Subcutaneous adipose tissue (tissue), 4 donors: ENCODE results near the gene VIL1. TPM values are rescaled to one million over a fixed set of nuclear protein-coding genes. Genes with fewer than 3 reads are reported as not detected.

Experiments
- small RNA-seq: library from RNA; depleted of rRNA; stranded (forward); fragments of <200 nt; gene quantifications from one replicate; pipeline ENCODE3, GENCODE V24; 2016
- total RNA-seq, 4 donors: library from RNA; depleted of rRNA; stranded (reverse); fragments of >200 nt; gene quantifications; one replicate each; pipeline ENCODE4 v1.1.0, GENCODE V29; 2016
- TF ChIP-seq, protein P1 (sequence below): fragments of 450-650 bp; IDR thresholded peaks from one replicate; pipeline ENCODE4 v1.5.1; 2016; ENCODE audit warnings: low read depth, mild to moderate bottlenecking, control low read depth, antibody characterized with exemption, moderate library complexity

Gene VIL1
- total RNA-seq, 4 donors from 2014 or later = not detected

DNA sequence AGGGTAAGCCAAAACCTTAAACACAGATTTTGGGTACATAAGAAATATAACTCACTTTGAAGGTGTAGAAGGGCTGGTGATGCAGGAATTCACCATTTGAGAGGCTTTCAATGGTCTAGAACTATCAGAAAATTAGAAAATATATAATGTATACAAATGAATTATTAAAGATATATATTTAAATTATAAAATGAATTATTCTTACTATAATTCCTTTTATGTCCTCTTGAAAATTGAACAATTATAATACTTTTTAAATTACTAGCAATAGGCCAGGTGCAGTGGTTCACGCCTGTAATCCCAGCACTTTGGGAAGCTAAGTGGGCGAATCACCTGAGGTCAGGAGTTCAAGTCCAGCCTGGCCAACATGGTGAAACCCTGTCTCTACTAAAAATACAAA lies 60.7 kb downstream of the VIL1 start:
- TF ChIP-seq, protein P1, sequence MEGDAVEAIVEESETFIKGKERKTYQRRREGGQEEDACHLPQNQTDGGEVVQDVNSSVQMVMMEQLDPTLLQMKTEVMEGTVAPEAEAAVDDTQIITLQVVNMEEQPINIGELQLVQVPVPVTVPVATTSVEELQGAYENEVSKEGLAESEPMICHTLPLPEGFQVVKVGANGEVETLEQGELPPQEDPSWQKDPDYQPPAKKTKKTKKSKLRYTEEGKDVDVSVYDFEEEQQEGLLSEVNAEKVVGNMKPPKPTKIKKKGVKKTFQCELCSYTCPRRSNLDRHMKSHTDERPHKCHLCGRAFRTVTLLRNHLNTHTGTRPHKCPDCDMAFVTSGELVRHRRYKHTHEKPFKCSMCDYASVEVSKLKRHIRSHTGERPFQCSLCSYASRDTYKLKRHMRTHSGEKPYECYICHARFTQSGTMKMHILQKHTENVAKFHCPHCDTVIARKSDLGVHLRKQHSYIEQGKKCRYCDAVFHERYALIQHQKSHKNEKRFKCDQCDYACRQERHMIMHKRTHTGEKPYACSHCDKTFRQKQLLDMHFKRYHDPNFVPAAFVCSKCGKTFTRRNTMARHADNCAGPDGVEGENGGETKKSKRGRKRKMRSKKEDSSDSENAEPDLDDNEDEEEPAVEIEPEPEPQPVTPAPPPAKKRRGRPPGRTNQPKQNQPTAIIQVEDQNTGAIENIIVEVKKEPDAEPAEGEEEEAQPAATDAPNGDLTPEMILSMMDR = no peak

DNA sequence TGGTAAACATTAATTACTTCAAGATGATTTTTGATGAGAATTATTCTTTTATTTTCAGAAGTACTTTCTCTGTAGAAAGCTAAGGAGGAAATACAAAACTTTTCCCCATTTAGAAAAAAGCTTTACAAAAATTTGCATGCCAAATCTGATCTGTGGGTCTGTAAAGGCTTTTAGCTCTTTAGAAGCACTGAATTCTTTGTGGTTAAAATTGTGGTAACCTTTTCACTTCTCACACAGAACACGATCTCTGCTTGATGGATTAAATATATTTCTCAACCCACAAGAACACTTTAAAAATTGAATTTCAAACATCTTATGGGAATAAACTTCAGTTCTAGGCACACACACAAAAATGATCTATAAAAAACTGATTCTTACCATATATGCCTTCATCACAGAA lies 63.7 kb downstream of the VIL1 start:
- TF ChIP-seq, protein P1 = no peak

DNA sequence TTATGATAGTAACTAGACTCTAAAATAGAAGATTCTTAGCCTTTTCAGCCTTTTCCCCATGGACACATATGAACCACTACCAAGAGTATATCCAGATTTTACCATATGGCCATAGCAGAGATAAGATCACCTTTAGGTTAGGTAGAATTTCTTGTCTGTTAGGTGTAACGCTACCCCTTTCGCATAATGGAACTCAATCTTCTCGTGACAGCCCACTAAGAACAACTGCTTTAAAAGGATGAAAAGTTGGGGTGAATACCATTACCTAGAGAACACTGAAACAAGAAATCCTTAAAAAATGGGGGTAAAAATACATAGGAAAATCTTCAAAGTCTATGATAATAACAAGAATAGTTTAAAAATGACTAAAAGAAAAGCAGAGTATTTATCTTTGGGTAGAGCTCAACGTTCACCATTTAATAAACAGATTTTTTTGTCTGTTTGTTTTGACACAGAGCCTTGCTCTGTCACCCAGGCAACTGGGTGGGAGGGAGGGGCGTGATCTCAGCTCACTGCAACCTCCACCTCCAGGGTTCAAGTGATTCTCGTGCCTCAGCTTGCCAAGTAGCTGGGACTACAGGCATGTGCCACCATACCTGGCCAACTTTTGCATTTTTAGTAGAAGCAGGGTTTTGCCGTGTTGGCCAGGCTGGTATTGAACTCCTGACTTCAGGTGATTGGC lies 67.2 kb downstream of the VIL1 start:
- TF ChIP-seq, protein P1 = no peak

DNA sequence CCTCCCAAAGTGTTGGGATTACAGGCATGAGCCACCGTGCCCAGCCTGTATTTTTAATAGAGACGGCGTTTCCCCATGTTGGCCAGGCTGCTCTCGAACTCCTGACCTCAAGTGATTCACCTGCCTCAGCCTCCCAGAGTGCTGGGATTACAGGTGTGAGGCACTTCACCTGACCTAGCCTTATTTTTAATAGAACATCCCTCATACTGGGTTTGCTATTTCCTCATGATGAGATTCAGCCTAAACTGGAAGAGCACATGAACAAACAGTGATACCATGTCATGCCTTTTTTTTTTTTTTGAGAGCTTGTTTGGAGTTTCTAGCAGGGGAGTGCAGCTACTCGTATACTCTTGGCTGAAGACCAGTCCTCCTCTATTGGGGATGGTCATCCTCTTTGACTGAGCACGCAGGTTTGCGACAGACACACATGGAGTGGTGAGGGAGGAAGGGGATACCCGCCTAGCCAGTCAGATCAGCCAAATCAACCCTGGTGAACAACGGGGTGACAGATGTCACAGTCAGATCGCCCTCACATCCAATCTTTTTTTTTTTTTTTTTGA lies 81.7 kb downstream of the VIL1 start:
- TF ChIP-seq, protein P1 = no peak

DNA sequence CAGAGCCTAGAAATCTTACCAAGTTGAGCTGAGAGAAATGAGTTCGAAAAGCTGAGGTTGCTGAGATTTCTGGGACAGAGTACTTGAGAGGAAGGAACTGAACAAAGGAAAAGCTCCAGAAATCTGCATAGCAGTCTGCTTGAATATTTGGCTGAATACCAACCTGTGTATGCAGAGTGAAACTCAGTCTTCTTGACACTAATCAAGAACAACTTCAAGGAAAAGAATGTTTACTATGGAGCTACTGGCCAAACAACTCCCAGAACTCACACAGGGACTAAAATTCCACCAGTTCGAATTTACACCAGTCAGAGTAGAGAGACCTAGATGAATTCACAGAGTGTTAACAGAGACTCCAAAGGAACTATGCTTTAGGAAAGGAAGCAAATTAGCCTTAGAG lies 82.7 kb downstream of the VIL1 start:
- TF ChIP-seq, protein P1 = no peak

Small RNAs within 50 kb of the gene (small RNA-seq; reads per million reads assigned to genes)
- gene MIR26B = 316 reads per million, percentile 98 among the genes with 10 or more reads in this experiment

Other genes with a start within 250 kb of the VIL1 start
- 100 to 1,000 TPM; 273 to 501 (median 341) TPM for gene ARPC2, start 201.9 kb upstream of the VIL1 start, total RNA-seq
- 10 to 100 TPM; 10.9 to 28.1 (median 16.8) TPM for gene GPBAR1, start 158.1 kb upstream of the VIL1 start, total RNA-seq
- 100 to 1,000 TPM in 3 of 4 donors, 10 to 100 TPM in 1; 94.9 to 186 (median 123) TPM for gene AAMP, start 149.0 kb upstream of the VIL1 start, total RNA-seq
- gene PNKD, start 148.6 kb upstream of the VIL1 start, total RNA-seq = 10 to 100 TPM; 26.1 to 50.4 (median 46.7) TPM
- 100 to 1,000 TPM; 246 to 398 (median 281) TPM for gene TMBIM1, start 126.6 kb upstream of the VIL1 start, total RNA-seq
- gene CATIP, start 62.3 kb upstream of the VIL1 start, total RNA-seq = not detected
- gene SLC11A1, start 36.9 kb upstream of the VIL1 start, total RNA-seq = 100 to 1,000 TPM in 1 of 4 donors, 10 to 100 TPM in 3; 50.5 to 103 (median 65.4) TPM
- gene CTDSP1, start 19.3 kb upstream of the VIL1 start, total RNA-seq = 100 to 1,000 TPM in 2 of 4 donors, 10 to 100 TPM in 2; 74.7 to 163 (median 96.3) TPM
- 10 to 100 TPM; 11.2 to 13.4 (median 11.7) TPM for gene USP37, start 149.2 kb downstream of the VIL1 start, total RNA-seq
- gene CNOT9, start 149.7 kb downstream of the VIL1 start, total RNA-seq = 10 to 100 TPM; 22.6 to 53.8 (median 31.9) TPM
- gene PLCD4, start 188.8 kb downstream of the VIL1 start, total RNA-seq = 1 to 10 TPM; 1.1 to 2.6 (median 1.6) TPM
- 10 to 100 TPM in 3 of 4 donors, 1 to 10 TPM in 1; 8.5 to 31.1 (median 11.9) TPM for gene ZNF142, start 240.5 kb downstream of the VIL1 start, total RNA-seq
- 10 to 100 TPM; 14.8 to 38.8 (median 24.9) TPM for gene BCS1L, start 240.6 kb downstream of the VIL1 start, total RNA-seq